PC-3 (cell line): ENCODE results near the gene TOP2A.

Experiments used
- CTCF ChIP-seq: fragments of 300-600 bp; sonication (generic); conservative IDR thresholded peaks from 2 replicates; pipeline ENCODE4 v1.5.1; 2017; ENCODE audit warnings: antibody characterized with exemption, low read depth, mild to moderate bottlenecking, low read length
- EZH2 ChIP-seq: fragments of 300-600 bp; sonication (generic); IDR thresholded peaks from one replicate; pipeline ENCODE4 v1.6.1; 2017; ENCODE audit warnings: antibody characterized with exemption, mild to moderate bottlenecking, low read length; ENCODE audit not compliant: unreplicated experiment
- EZH2phosphoT487 ChIP-seq: fragments of 300-600 bp; sonication (generic); IDR thresholded peaks from 2 replicates; pipeline ENCODE4 v1.6.1; 2018; ENCODE audit warnings: mild to moderate bottlenecking, antibody characterized with exemption, low read length, borderline replicate concordance

- TF ChIP-seq EZH2, result no peak
- TF ChIP-seq CTCF, result no peak
- no peak for TF ChIP-seq EZH2phosphoT487
Measured at GRCh38 chr17:40464392-40464855, 46.7 kb upstream of the TOP2A start.
